Chondrocyte (in vitro differentiated cells): ENCODE data around the gene KCNQ1. TPM values are rescaled to one million over a fixed set of nuclear protein-coding genes. Genes with fewer than 3 reads are reported as not detected.

Source experiments
- DNase-seq: peaks from one replicate; pipeline ENCODE4 v3.0.0; 2021; ENCODE audit warnings: mixed read lengths, low spot score
- H3K27ac Mint-ChIP-seq: one replicate; pipeline ENCODE4 v1.8.0; 2021; ENCODE audit warnings: mild to moderate bottlenecking, moderate library complexity, mixed read lengths; ENCODE audit not compliant: unreplicated experiment
- H3K27me3 Mint-ChIP-seq: 2 replicates; pipeline ENCODE4 v1.8.0; 2021; ENCODE audit warnings: low read depth, mixed read lengths
- H3K36me3 Mint-ChIP-seq: 2 replicates; pipeline ENCODE4 v1.8.0; 2021; ENCODE audit warnings: low read depth, mixed read lengths
- H3K4me1 Mint-ChIP-seq: 2 replicates; pipeline ENCODE4 v1.8.0; 2021; ENCODE audit warnings: low read depth, mild to moderate bottlenecking, mixed read lengths
- H3K4me3 Mint-ChIP-seq: one replicate; pipeline ENCODE4 v1.8.0; 2021; ENCODE audit warnings: mild to moderate bottlenecking, moderate library complexity, mixed read lengths; ENCODE audit not compliant: unreplicated experiment
- H3K9me3 Mint-ChIP-seq: 2 replicates; pipeline ENCODE4 v1.8.0; 2021; ENCODE audit warnings: low read depth, mixed read lengths
- CTCF ChIP-seq: fragments of 200-600 bp; sonication (generic); IDR thresholded peaks from 2 replicates; pipeline ENCODE4 v1.5.0; 2021; ENCODE audit warnings: antibody characterized with exemption, mild to moderate bottlenecking, moderate library complexity
- total RNA-seq: library from RNA; stranded (reverse); gene quantifications from 3 replicates; pipeline ENCODE4 v1.2.1, GENCODE V29; 2021

Gene KCNQ1
- total RNA-seq, 1 donor from 2014 or later = not detected

GRCh38 chr11:2771758-2772466, 327.1 kb downstream of the KCNQ1 start:
- DNase-seq = peak; percentile 86
- Mint-ChIP-seq H3K27me3 (peaks cover 13% of the 10 kb centered on the region), H3K27ac (no peak overlapping the region), H3K4me1 (no peaks in the 10 kb centered on the region), H3K36me3 (no peaks in the 10 kb centered on the region), H3K4me3 (no peak overlapping the region), H3K9me3 (no peaks in the 10 kb centered on the region)
- no peak for TF ChIP-seq CTCF

- no peak for TF ChIP-seq CTCF
- no peaks in the 10 kb centered on the region for H3K36me3 Mint-ChIP-seq
- H3K27me3 Mint-ChIP-seq = peaks cover 11% of the 10 kb centered on the region
- no peak overlapping the region for H3K27ac Mint-ChIP-seq
- DNase-seq = peak; percentile 46
- H3K4me1 Mint-ChIP-seq = peaks cover 4% of the 10 kb centered on the region
- H3K9me3 Mint-ChIP-seq = no peaks in the 10 kb centered on the region
- H3K4me3 Mint-ChIP-seq = no peak overlapping the region
Observed at GRCh38 chr11:2772544-2773031, 327.8 kb downstream of the KCNQ1 start.

- peaks cover 23% of the 10 kb centered on the region for H3K4me1 Mint-ChIP-seq
- H3K9me3 Mint-ChIP-seq = no peaks in the 10 kb centered on the region
- TF ChIP-seq CTCF = no peak
- H3K4me3 Mint-ChIP-seq = no peak overlapping the region
- peaks cover 11% of the 10 kb centered on the region for H3K27me3 Mint-ChIP-seq
- H3K36me3 Mint-ChIP-seq = no peaks in the 10 kb centered on the region
- no peak overlapping the region for H3K27ac Mint-ChIP-seq
- DNase-seq = peak; percentile 62
Observed at GRCh38 chr11:2774173-2775082, 329.6 kb downstream of the KCNQ1 start.

GRCh38 chr11:2775083-2775625, 330.3 kb downstream of the KCNQ1 start:
- Mint-ChIP-seq H3K27me3 (peaks cover 11% of the 10 kb centered on the region), H3K4me3 (no peak overlapping the region), H3K36me3 (no peaks in the 10 kb centered on the region), H3K27ac (no peak overlapping the region), H3K4me1 (peaks cover 28% of the 10 kb centered on the region), H3K9me3 (no peaks in the 10 kb centered on the region)
- TF ChIP-seq CTCF = no peak
- DNase-seq = peak; percentile 87
